ENCODE results near the gene INPP1.
"Not testable (repeated sequence)": the region's sequence is repeated elsewhere in the genome, so short reads cannot be mapped to it uniquely, and the experiment has no call there.

INPP1 gene

GRCh38 chr2:190335225-190335559 is 8.2 kb upstream of the INPP1 start:
- TF ChIP-seq EZH2phosphoT487 (IDR thresholded peaks at IDR 0.05; ENCODE audit: borderline replicate concordance), result no peak
- TF ChIP-seq, protein P1, sequence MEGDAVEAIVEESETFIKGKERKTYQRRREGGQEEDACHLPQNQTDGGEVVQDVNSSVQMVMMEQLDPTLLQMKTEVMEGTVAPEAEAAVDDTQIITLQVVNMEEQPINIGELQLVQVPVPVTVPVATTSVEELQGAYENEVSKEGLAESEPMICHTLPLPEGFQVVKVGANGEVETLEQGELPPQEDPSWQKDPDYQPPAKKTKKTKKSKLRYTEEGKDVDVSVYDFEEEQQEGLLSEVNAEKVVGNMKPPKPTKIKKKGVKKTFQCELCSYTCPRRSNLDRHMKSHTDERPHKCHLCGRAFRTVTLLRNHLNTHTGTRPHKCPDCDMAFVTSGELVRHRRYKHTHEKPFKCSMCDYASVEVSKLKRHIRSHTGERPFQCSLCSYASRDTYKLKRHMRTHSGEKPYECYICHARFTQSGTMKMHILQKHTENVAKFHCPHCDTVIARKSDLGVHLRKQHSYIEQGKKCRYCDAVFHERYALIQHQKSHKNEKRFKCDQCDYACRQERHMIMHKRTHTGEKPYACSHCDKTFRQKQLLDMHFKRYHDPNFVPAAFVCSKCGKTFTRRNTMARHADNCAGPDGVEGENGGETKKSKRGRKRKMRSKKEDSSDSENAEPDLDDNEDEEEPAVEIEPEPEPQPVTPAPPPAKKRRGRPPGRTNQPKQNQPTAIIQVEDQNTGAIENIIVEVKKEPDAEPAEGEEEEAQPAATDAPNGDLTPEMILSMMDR (conservative IDR thresholded peaks at IDR 0.05; ENCODE audit: low read length), result no peak
- H3F3A ChIP-seq (ENCODE audit: low read depth), result 0 out of 2 replicates have a peak, but pooled peaks cover 6% of the 10 kb centered on the region
- H3K9me2 ChIP-seq (replicated peaks; ENCODE audit: low read depth, low read length), result no peaks in the 10 kb centered on the region
- no peak overlapping the region for H3K4me3 ChIP-seq (ENCODE audit: low read length, poor library complexity, severe bottlenecking)
- H3K4me1 ChIP-seq (ENCODE audit: insufficient read depth, low read length, poor library complexity, severe bottlenecking), result no peaks in the 10 kb centered on the region
- H3K9ac ChIP-seq (ENCODE audit: low read depth, low read length, poor library complexity, severe bottlenecking), result no peak overlapping the region
- no peaks in the 10 kb centered on the region for H3K79me2 ChIP-seq (ENCODE audit: insufficient read depth, low read length)
- no peaks in the 10 kb centered on the region for H3K27me3 ChIP-seq (ENCODE audit: insufficient read depth, low read length, poor library complexity, severe bottlenecking)
- H3K4me2 ChIP-seq (ENCODE audit: low read depth, low read length, poor library complexity, severe bottlenecking), result no peak overlapping the region
- no peaks in the 10 kb centered on the region for H3K9me3 ChIP-seq (ENCODE audit: insufficient read depth, low read depth, low read length)
- H3K36me3 ChIP-seq (ENCODE audit: insufficient read depth, low read length), result no peaks in the 10 kb centered on the region
- no peaks in the 10 kb centered on the region for H4K20me1 ChIP-seq (ENCODE audit: insufficient read depth, low read length, poor library complexity, severe bottlenecking)
- H2AFZ ChIP-seq (ENCODE audit: low read length), result no peak overlapping the region

DNA sequence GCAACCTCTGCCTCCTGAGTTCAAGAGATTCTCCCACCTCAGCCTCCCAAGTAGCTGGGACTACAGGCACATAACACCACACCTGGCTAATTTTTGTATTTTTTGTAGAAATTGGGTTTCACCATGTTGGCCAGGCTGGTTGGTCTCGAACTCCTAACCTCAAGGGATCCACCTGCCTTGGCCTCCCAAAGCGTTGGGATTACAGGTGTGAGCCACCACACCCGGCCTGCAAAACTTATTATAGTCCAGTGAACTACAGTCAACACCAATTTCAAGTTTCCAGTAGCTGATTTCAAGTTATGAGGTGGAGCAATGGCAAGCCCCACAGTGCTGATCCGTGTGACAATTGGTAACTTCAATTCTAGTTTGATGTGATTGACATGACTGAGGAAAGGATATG is 7.8 kb upstream of the INPP1 start:
- not testable (repeated sequence) for H4K20me1 ChIP-seq (ENCODE audit: insufficient read depth, low read length, poor library complexity, severe bottlenecking); H3K9me2 ChIP-seq (replicated peaks; ENCODE audit: low read depth, low read length); H3F3A ChIP-seq (ENCODE audit: low read depth); H2AFZ ChIP-seq (ENCODE audit: low read length); H3K27me3 ChIP-seq (ENCODE audit: insufficient read depth, low read length, poor library complexity, severe bottlenecking); H3K4me1 ChIP-seq (ENCODE audit: insufficient read depth, low read length, poor library complexity, severe bottlenecking); H3K79me2 ChIP-seq (ENCODE audit: insufficient read depth, low read length); H3K9me3 ChIP-seq (ENCODE audit: insufficient read depth, low read depth, low read length); H3K4me2 ChIP-seq (ENCODE audit: low read depth, low read length, poor library complexity, severe bottlenecking); H3K36me3 ChIP-seq (ENCODE audit: insufficient read depth, low read length); H3K9ac ChIP-seq (ENCODE audit: low read depth, low read length, poor library complexity, severe bottlenecking); H3K4me3 ChIP-seq (ENCODE audit: low read length, poor library complexity, severe bottlenecking)

GRCh38 chr2:190336420-190336819 is 7.0 kb upstream of the INPP1 start:
- Histone ChIP-seq H4K20me1 (ENCODE audit: insufficient read depth, low read length, poor library complexity, severe bottlenecking) (no peaks in the 10 kb centered on the region), H3K4me3 (ENCODE audit: low read length, poor library complexity, severe bottlenecking) (no peak overlapping the region), H3K4me2 (ENCODE audit: low read depth, low read length, poor library complexity, severe bottlenecking) (no peak overlapping the region), H3K9me2 (replicated peaks; ENCODE audit: low read depth, low read length) (no peaks in the 10 kb centered on the region), H3K27me3 (ENCODE audit: insufficient read depth, low read length, poor library complexity, severe bottlenecking) (no peaks in the 10 kb centered on the region), H3K36me3 (ENCODE audit: insufficient read depth, low read length) (no peaks in the 10 kb centered on the region), H3K9me3 (ENCODE audit: insufficient read depth, low read depth, low read length) (no peaks in the 10 kb centered on the region), H3K79me2 (ENCODE audit: insufficient read depth, low read length) (no peaks in the 10 kb centered on the region), H3K9ac (ENCODE audit: low read depth, low read length, poor library complexity, severe bottlenecking) (no peak overlapping the region), H3K4me1 (ENCODE audit: insufficient read depth, low read length, poor library complexity, severe bottlenecking) (no peaks in the 10 kb centered on the region), H3F3A (ENCODE audit: low read depth) (peaks cover 11% of the 10 kb centered on the region; the same call in 1 of the 2 replicates), H2AFZ (ENCODE audit: low read length) (no peak overlapping the region)
- TF ChIP-seq, protein P1 (conservative IDR thresholded peaks at IDR 0.05; ENCODE audit: low read length), result no peak
- TF ChIP-seq EZH2phosphoT487 (IDR thresholded peaks at IDR 0.05; ENCODE audit: borderline replicate concordance), result no peak

DNA sequence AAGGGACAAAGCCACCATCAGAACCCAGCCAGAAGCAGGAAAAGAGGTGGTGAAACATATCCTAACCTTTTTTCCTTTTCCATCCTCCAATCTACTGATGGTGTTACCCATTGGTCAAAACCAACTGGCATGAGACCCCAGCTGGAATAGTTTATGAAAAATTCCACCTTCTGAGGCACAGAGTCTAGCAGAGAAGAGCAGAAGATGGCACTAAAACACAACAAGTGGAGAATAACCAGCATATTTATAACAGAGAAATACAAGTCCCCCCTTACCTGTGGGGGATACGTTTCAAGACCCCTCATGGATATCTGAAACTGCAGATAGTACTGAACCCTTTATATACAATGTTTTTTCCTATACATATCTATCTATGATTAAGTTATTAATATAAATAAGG is 4.9 kb upstream of the INPP1 start:
- no peaks in the 10 kb centered on the region for H3K9me2 ChIP-seq (replicated peaks; ENCODE audit: low read depth, low read length)
- no peak overlapping the region for H3K4me3 ChIP-seq (ENCODE audit: low read length, poor library complexity, severe bottlenecking)
- H4K20me1 ChIP-seq (ENCODE audit: insufficient read depth, low read length, poor library complexity, severe bottlenecking), result no peaks in the 10 kb centered on the region
- H3K79me2 ChIP-seq (ENCODE audit: insufficient read depth, low read length), result no peaks in the 10 kb centered on the region
- no peak overlapping the region for H3K4me2 ChIP-seq (ENCODE audit: low read depth, low read length, poor library complexity, severe bottlenecking)
- TF ChIP-seq, protein P1 (conservative IDR thresholded peaks at IDR 0.05; ENCODE audit: low read length), result peak; percentile 18; the same call in 1 of the 2 replicates
- no peak for TF ChIP-seq EZH2phosphoT487 (IDR thresholded peaks at IDR 0.05; ENCODE audit: borderline replicate concordance)
- H3K36me3 ChIP-seq (ENCODE audit: insufficient read depth, low read length), result no peaks in the 10 kb centered on the region
- no peak overlapping the region for H3K9ac ChIP-seq (ENCODE audit: low read depth, low read length, poor library complexity, severe bottlenecking)
- H2AFZ ChIP-seq (ENCODE audit: low read length), result no peak overlapping the region
- H3K4me1 ChIP-seq (ENCODE audit: insufficient read depth, low read length, poor library complexity, severe bottlenecking), result no peaks in the 10 kb centered on the region
- H3F3A ChIP-seq (ENCODE audit: low read depth), result peaks cover 12% of the 10 kb centered on the region; the same call in 1 of the 2 replicates
- no peaks in the 10 kb centered on the region for H3K27me3 ChIP-seq (ENCODE audit: insufficient read depth, low read length, poor library complexity, severe bottlenecking)
- no peaks in the 10 kb centered on the region for H3K9me3 ChIP-seq (ENCODE audit: insufficient read depth, low read depth, low read length)

Measured in Loucy (cell line).